Activated CD8-positive, alpha-beta T cell treated with anti-CD3 and anti-CD28 coated beads for 36 hours (primary cell): ENCODE measurements around the gene TPP1. TPM values are rescaled to one million over a fixed set of nuclear protein-coding genes. Genes with fewer than 3 reads are reported as not detected.

ENCODE experiments used
- ATAC-seq: fragments of 200-7000 bp; cut with Tn5 transposase; one replicate; pipeline ENCODE4 v1.10.0; 2021; ENCODE audit warnings: mild to moderate bottlenecking, moderate library complexity
- CTCF ChIA-PET: fragments of 350-600 bp; sonication (Branson Sonifier 250); formaldehyde crosslinking; loops from one replicate; lab custom pipeline; 2021; ENCODE audit warnings: antibody characterized with exemption; lab: Charles Lee
- POLR2A ChIA-PET: fragments of 350-600 bp; sonication (Branson Sonifier 250); formaldehyde crosslinking; loops from one replicate; lab custom pipeline; 2021; ENCODE audit warnings: antibody characterized with exemption; lab: Charles Lee
- DNase-seq: peaks from one replicate; pipeline ENCODE4 v3.0.0-alpha.2; 2020
- H3K27ac Mint-ChIP-seq: one replicate; pipeline ENCODE4 v1.8.0; 2021; ENCODE audit warnings: mild to moderate bottlenecking, mixed read lengths
- H3K27me3 Mint-ChIP-seq: one replicate; pipeline ENCODE4 v1.8.0; 2021; ENCODE audit warnings: mixed read lengths
- H3K36me3 Mint-ChIP-seq: one replicate; pipeline ENCODE4 v1.8.0; 2021; ENCODE audit warnings: low read depth, mixed read lengths
- H3K4me1 Mint-ChIP-seq: one replicate; pipeline ENCODE4 v1.8.0; 2021; ENCODE audit warnings: low read depth, mixed read lengths
- H3K4me3 Mint-ChIP-seq: one replicate; pipeline ENCODE4 v1.8.0; 2021; ENCODE audit warnings: mild to moderate bottlenecking, moderate library complexity, mixed read lengths
- H3K9me3 Mint-ChIP-seq: one replicate; pipeline ENCODE4 v1.8.0; 2021; ENCODE audit warnings: mixed read lengths
- intact Hi-C: fragments of 100-400 bp; cut with micrococcal nuclease; formaldehyde crosslinking; loops from one replicate; pipeline ENCODE4 v1.10.0; 2022
- total RNA-seq, 2 experiments: library from RNA; stranded (reverse); gene quantifications; one replicate each; pipeline ENCODE4 v1.2.3, GENCODE V29; 2021
- TF ChIP-seq, protein P1 (sequence below): fragments of 200-600 bp; IDR thresholded peaks from one replicate; pipeline ENCODE4 v1.8.0; 2022; ENCODE audit warnings: antibody characterized with exemption, mild to moderate bottlenecking

TPP1 gene
- total RNA-seq, result 10 to 100 TPM; 28.1 to 31.4 TPM

GRCh38 chr11:6619004-6619745 is at the start of gene TPP1:
TPP1 (minus strand) TSS chr11:6619422; CDS start chr11:6619400, 22 bp downstream.
- H3K4me3 Mint-ChIP-seq, result no peak within 1 kb of the TSS
- H3K27me3 Mint-ChIP-seq, result no peaks in the 10 kb centered on the region
- intact Hi-C loops, result loop anchor here (10.0 kb wide), 1 partner anchor 126 kb away; no protein-coding TSS in a partner anchor
- CTCF ChIA-PET, result interaction anchor here (0.6 to 2.7 kb wide), 16 partner anchors 10 to 240 kb away, joined by 3 to 23 read pairs (median 4); partner anchors contain the start of genes ILK, MRPL17 and RRP8
- DNase-seq, result peak; percentile 96
- peak; percentile 98 for ATAC-seq
- peaks cover 3% of the 10 kb centered on the region for H3K4me1 Mint-ChIP-seq
- peaks cover 6% of the 10 kb centered on the region for H3K36me3 Mint-ChIP-seq
- TF ChIP-seq, protein P1, sequence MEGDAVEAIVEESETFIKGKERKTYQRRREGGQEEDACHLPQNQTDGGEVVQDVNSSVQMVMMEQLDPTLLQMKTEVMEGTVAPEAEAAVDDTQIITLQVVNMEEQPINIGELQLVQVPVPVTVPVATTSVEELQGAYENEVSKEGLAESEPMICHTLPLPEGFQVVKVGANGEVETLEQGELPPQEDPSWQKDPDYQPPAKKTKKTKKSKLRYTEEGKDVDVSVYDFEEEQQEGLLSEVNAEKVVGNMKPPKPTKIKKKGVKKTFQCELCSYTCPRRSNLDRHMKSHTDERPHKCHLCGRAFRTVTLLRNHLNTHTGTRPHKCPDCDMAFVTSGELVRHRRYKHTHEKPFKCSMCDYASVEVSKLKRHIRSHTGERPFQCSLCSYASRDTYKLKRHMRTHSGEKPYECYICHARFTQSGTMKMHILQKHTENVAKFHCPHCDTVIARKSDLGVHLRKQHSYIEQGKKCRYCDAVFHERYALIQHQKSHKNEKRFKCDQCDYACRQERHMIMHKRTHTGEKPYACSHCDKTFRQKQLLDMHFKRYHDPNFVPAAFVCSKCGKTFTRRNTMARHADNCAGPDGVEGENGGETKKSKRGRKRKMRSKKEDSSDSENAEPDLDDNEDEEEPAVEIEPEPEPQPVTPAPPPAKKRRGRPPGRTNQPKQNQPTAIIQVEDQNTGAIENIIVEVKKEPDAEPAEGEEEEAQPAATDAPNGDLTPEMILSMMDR, result no peak
- POLR2A ChIA-PET, result interaction anchor here (0.7 to 3.3 kb wide), 16 partner anchors 8 to 307 kb away, joined by 3 to 20 read pairs (median 5); partner anchors contain the start of genes DCHS1, ILK, MRPL17 and RRP8
- H3K27ac Mint-ChIP-seq, result no peak within 1 kb of the TSS
- no peaks in the 10 kb centered on the region for H3K9me3 Mint-ChIP-seq

GRCh38 chr11:6667733-6668374 is 48.6 kb upstream of the TPP1 start:
- ATAC-seq, result peak; percentile 78
- POLR2A ChIA-PET, result interaction anchor here (0.9 to 1.9 kb wide), 9 partner anchors 9 to 72 kb away, joined by 3 to 7 read pairs (median 4); partner anchors contain the start of genes TAF10 and TPP1
- TF ChIP-seq, protein P1, result peak; percentile 75
- intact Hi-C loops, result no loop called here
- Mint-ChIP-seq H3K36me3 (peaks cover 2% of the 10 kb centered on the region), H3K9me3 (no peaks in the 10 kb centered on the region), H3K27ac (peak overlapping the region; percentile 73), H3K4me1 (peaks cover 57% of the 10 kb centered on the region), H3K27me3 (no peaks in the 10 kb centered on the region), H3K4me3 (no peak overlapping the region)
- CTCF ChIA-PET, result interaction anchor here (0.7 to 3.2 kb wide), 25 partner anchors 8 to 289 kb away, joined by 3 to 23 read pairs (median 5); partner anchors contain the start of genes ILK, MRPL17, TAF10 and TPP1
- peak; percentile 59 for DNase-seq

GRCh38 chr11:6666302-6667183 is 47.3 kb upstream of the TPP1 start:
- ATAC-seq (peak; percentile 51), DNase-seq (peak; percentile 34)
- no peak overlapping the region for H3K4me3 Mint-ChIP-seq
- TF ChIP-seq, protein P1, result peak; percentile 40
- H3K4me1 Mint-ChIP-seq, result peaks cover 44% of the 10 kb centered on the region
- intact Hi-C loops, result no loop called here
- CTCF ChIA-PET, result interaction anchor here (1.0 to 3.2 kb wide), 12 partner anchors 9 to 287 kb away, joined by 3 to 23 read pairs (median 6); partner anchors contain the start of genes ILK, TAF10 and TPP1
- no peaks in the 10 kb centered on the region for H3K27me3 Mint-ChIP-seq
- POLR2A ChIA-PET, result interaction anchor here (0.9 to 1.7 kb wide), 3 partner anchors 15 to 70 kb away, joined by 3 to 6 read pairs (median 4); partner anchors contain the start of gene TAF10
- H3K36me3 Mint-ChIP-seq, result no peaks in the 10 kb centered on the region
- peak overlapping the region; percentile 44 for H3K27ac Mint-ChIP-seq
- no peaks in the 10 kb centered on the region for H3K9me3 Mint-ChIP-seq

GRCh38 chr11:6664551-6664950 is 45.3 kb upstream of the TPP1 start:
- intact Hi-C loops, result no loop called here
- no peak overlapping the region for H3K4me3 Mint-ChIP-seq
- H3K4me1 Mint-ChIP-seq, result peaks cover 28% of the 10 kb centered on the region
- CTCF ChIA-PET, result no interaction called here
- no peaks in the 10 kb centered on the region for H3K36me3 Mint-ChIP-seq
- ATAC-seq (no peak), DNase-seq (no peak)
- POLR2A ChIA-PET, result no interaction called here
- H3K27me3 Mint-ChIP-seq, result no peaks in the 10 kb centered on the region
- no peaks in the 10 kb centered on the region for H3K9me3 Mint-ChIP-seq
- H3K27ac Mint-ChIP-seq, result no peak overlapping the region
- TF ChIP-seq, protein P1, result no peak
